Measurements from ENCODE around the gene CFAP107.
"Not testable (repeated sequence)": the region's sequence is repeated elsewhere in the genome, so short reads cannot be mapped to it uniquely, and the experiment has no call there.

CFAP107 gene, protein sequence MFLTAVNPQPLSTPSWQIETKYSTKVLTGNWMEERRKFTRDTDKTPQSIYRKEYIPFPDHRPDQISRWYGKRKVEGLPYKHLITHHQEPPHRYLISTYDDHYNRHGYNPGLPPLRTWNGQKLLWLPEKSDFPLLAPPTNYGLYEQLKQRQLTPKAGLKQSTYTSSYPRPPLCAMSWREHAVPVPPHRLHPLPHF

DNA sequence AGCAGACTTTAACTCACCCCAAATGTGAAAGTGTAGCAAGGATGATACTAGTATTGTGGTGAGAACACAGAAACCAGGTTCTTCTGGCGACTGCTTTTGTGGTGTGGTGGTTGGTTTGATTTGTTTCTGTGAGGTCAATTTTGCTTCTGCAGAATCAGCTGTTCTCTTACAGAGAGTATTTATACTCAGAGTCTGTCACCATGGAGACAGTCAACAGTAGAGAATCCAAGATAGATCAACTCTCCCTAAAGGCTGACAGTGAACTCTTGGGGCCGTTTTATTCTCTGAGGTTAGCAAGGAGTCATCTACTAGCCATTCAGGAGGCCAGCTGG, at the start of gene CFAP107:
TSS of gene CFAP107 (plus strand) at position 209 of the 332 bp plus-strand sequence. CDS start 231 bp downstream, outside the sequence.
- no peak for DNase-seq

GRCh38 chr1:12696658-12697057, 49.3 kb upstream of the CFAP107 start:
- no peak for DNase-seq

GRCh38 chr1:12697397-12697796, 48.6 kb upstream of the CFAP107 start:
- no peak for DNase-seq

DNA sequence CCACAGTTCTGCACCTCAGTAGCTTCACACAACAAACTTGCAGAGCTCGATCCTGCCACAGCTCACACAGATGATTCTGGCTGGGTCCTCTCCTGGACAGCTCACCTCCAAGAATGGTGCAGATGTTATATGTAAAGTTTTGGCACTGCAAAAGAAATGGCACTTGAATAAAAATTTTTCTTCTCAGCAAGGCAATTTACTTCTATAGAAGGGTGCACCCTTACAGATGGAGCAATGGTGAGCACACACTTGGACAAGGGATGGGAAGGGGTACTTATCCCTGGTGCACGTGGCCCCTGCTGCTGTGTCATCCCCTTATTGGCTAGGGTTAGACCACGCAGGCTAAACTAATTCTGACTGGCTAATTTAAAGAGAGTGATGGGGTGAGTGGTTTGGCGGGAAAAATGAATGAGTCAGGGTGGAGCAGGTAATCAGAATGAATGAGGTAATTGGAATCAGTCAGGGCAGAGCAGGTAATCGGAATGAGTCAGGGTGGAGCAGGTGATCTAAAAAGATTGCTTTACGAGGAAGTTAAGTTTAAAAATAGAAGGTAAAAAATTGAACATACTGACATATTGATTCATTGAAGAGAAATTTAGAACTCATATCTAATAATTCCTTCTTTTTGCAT, 42.1 kb upstream of the CFAP107 start:
- DNase-seq: no peak

GRCh38 chr1:12706061-12706460, 39.9 kb upstream of the CFAP107 start:
- DNase-seq: no peak

DNA sequence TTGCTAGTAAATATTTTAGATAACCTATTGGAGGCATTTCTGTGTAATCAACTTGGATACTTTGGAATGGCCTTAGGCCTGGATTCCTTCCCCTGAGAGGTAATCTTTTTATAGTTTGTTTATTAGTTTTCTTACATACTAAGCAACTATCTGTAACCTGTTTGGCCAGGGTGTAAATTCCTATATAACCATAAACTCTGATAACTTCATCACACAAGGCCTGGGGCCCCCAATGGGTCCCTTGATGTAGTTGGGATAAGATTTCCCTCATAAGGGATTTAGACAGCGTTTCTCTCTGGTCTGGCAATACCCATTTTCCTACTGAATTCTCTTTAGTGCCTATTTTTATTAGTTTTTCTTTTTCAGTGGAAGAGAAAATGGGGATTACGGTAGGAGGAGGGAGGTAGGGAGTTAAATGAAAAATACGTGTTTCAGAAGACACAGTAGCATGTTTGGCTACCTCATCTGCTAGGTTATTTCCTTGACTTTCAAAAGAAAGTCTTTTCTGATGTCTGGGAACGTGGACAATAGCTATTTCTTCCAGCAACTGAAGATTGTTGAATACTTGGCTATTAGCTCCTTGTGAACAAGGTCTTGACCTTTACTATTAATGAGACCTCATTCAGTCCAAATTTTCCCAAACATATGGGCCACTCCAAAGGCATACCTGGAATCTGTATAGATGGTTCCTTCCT, 37.5 kb upstream of the CFAP107 start:
- no peak for DNase-seq

DNA sequence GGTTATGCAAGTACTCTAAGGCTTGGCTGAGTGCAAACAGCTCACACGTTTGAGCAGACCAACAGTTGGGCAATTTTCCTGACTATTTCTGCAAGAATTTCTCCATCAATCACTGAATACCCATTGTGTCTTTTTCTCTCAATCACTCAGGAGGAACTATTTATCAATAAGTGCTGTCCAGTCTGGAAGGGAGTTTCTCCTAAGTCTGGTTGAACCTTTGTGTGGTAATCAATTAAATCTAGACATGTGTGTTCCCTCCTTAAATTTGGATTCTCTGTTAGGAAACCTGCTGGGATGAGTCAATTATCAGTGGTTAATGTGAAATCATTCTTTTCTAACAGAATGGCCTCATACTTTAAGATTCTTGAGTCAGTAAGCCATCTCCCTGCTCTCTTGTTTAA, 36.9 kb upstream of the CFAP107 start:
- no peak for DNase-seq

- DNase-seq: no peak
Measured at GRCh38 chr1:12709696-12710095, 36.3 kb upstream of the CFAP107 start.

- DNase-seq: no peak
Measured at GRCh38 chr1:12711536-12711935, 34.5 kb upstream of the CFAP107 start.

GRCh38 chr1:12712076-12712475, 33.9 kb upstream of the CFAP107 start:
- no peak for DNase-seq

- no peak for DNase-seq
Measured at GRCh38 chr1:12712929-12713328, 33.1 kb upstream of the CFAP107 start.

DNA sequence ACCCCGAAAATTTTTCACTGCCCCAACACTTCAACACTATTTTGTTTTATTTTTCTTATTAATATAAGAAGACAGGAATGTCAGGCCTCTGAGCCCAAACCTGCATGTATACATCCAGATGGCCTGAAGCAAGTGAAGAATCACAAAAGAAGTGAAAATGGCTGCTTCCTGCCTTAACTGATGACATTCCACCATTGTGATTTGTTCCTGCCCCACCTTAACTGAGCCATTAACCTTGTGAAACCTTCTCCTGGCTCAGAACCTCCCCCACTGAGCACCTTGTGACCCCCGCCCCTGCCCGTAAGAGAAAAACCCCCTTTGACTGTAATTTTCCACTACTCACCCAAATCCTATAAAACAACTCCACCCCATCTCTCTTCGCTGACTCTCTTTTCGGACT, 32.3 kb upstream of the CFAP107 start:
- not testable (repeated sequence) for DNase-seq

GRCh38 chr1:12714710-12715475, 31.1 kb upstream of the CFAP107 start:
- DNase-seq: no peak

DNA sequence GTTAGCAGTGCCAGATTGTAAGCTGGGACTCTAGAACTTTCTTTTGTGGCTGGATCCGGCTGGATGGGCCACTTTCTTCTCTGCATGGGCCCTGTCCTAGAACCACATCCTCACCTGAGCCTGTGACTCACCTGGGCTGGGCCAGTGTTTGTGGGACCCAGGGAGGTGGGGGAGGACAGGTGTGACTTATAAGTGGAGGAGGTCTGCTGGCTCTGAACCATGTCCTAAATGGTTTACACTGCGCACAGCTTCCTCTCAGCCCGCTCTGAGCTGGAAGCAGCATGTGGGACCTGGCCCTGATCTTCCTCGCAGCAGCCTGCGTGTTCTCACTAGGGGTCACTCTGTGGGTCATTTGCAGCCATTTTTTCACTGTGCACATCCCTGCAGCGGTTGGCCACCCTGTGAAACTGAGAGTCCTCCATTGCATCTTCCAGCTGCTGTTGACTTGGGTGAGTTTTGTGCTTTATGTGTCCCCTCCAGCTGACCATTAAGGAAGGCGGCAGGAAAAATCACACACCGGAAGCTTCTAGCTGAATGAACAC, 30.0 kb upstream of the CFAP107 start, which contains the start of gene AADACL3:
TSS of gene AADACL3 (plus strand) at position 215 of the 542 bp plus-strand sequence. CDS start at position 282, 67 bp downstream.
- no peak for DNase-seq

- no peak for DNase-seq
Measured at GRCh38 chr1:12717301-12717838, 28.6 kb upstream of the CFAP107 start.

DNA sequence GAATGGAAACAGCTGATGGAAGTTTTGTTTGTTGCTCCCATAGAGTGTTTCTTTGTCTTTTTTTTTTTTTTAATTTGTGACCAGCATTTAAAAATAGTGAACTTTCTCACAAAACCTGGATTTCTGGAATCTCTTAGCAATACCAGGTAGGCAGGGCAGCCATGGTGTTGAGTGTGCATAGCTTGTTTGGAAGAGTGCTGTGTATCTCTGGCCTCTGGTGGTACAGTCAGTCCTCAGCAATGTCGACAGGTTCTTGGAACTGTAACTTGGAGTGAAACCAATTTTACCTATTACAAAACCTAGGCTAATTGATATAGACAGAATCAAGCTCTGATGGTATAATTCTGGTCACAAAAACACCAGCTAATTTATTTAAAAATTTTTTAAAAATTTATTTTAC, 23.4 kb upstream of the CFAP107 start:
- no peak for DNase-seq

DNA sequence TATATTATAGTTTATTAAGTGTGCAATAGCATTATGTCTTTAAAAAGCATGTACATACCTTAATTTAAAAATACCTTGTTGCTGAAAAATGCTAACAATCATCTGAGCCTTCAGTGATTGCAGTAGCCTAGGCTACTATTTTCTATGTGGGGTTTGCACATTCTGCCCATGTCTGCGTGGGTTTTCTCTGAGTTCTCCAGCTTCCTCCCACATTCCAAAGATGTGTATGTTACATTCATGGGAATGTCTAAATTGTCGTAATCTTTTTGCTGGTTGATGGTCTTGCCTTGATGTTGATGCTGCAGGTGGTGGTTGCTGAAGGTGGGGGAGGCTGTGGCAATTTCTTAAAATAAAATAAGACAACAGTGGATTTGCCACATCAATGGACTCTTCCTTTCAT, 17.6 kb upstream of the CFAP107 start:
- no peak for DNase-seq

DNA sequence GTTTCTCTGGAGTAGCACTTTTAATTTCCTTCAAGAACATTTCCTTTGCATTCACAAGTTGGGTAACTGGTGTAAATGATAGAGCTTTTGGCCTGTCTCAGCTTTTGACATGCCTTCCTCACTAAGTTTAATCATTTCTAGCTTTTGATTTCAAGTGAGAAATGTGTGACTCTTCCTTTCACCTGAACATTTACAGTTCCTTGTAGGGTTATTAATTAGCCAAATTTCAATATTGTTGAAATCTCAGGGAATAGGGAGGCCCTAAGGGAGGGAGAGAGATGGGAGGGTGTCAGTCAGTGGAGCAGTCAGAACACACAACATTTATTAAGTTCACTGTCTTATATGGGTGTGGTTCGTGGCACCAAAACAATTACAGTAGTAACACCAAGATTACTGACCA, 15.8 kb upstream of the CFAP107 start:
- no peak for DNase-seq

DNA sequence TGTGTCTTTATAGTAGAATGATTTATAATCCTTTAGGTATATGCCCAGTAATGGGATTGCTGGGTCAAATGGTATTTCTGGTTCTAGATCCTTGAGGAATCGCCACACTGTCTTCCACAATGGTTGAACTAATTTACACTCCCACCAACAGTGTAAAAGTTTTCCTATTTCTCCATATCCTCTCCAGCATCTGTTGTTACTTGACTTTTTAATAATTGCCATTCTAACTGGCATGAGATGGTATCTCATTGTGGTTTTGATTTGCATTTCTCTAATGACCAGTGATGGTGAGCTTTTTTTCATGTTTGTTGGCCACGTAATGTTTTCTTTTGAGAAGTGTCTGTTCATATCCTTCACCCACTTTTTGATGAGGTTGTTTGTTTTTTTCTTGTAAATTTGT, 14.9 kb upstream of the CFAP107 start:
- not testable (repeated sequence) for DNase-seq

DNA sequence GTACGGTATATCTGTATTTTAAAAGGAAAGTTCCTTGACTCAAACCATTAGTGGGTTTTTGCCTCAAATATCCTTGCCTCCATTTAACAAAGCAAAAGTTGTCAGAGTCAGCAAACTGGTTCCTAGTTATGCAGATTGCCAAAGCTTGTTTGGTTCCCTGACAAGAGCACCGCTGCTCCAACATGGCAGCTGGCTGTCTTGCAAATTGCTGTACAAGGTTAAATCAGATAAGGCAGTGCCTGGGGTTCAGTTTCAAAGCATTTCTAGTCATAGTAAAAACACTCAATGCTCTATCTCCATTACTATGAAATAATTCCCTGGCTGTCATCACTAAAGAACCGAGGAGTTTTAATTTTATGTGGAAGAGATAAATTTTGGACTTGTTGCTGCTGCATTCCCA, 11.3 kb upstream of the CFAP107 start:
- DNase-seq: no peak

DNA sequence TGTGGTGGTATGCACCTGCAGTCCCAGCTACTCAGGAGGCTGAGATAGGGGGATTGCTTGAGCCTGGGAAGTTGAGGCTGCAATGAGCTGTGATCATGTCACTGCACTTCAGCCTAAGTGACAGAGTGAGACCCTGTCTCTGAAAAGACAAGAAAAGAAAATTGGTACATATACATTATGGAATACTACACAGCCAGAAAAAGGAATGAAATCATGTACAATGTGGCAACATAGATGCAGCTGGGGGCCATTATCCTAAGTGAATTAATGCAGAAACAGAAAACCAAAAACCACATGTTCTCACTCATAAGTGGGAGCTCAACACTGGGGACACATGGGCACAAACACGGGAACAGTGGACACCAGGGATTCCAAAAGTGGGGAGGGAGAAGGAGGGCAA, 7.1 kb upstream of the CFAP107 start:
- DNase-seq: no peak

GRCh38 chr1:12739613-12740012, 6.4 kb upstream of the CFAP107 start:
- DNase-seq: no peak

- no peak for DNase-seq
Measured at GRCh38 chr1:12741946-12742345, 4.1 kb upstream of the CFAP107 start.

All from NCI-H446 (cell line).